NCI-H1105 treated with DMSO at 0.1 percent for 48 hours (cell line): ENCODE data around the gene XCR1.
A peak's percentile ranks its signal among the peaks of the same experiment; 100 is the strongest.
"Not testable (repeated sequence)": the region's sequence is repeated elsewhere in the genome, so short reads cannot be mapped to it uniquely, and the experiment has no call there.

ENCODE experiments used
- DNase-seq: peaks from one replicate; lab custom pipeline; 2025; lab: John Stamatoyannopoulos, UW

The XCR1 gene

GRCh38 chr3:46006238-46007032 lies 20.8 kb downstream of the XCR1 start:
- DNase-seq: no peak

GRCh38 chr3:46003706-46004105 lies 23.6 kb downstream of the XCR1 start:
- not testable (repeated sequence) for DNase-seq

DNA sequence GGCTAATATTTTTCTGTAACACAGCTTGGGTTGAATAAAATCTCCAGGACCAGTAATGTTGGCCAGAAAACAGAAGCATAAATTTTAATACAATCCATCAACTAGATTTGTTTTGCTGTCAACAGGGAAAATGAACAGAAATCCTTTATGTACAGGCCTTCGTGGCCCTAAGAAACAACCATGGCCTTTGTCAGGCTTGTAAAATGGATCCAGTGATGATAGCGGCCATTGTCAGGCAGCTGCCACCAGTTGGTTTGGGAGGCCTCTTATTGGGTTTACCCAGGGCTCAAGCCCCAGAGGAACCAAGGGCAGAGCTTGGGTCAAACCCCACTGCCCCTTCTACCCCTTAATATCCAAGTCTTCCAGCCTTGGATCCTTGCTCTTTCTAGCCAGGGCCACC lies 26.1 kb downstream of the XCR1 start:
- no peak for DNase-seq

DNA sequence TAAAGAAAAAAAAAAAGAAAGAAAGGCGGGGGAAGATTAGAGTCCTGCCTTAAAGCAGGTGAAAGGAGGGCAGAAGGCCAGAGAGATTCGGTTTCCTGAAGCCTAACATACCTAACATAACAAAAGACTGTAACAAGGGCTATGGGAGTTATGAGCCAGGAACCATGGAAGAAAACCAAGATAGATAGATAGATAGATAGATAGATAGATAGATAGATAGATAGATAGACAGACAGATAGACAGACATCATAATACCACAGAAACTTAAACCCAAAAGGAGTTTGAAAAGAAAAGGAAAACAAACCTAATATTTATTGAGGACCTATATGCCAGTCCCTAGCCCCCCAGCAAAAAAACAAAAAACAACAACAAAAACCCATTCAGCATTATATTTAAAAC lies 29.3 kb downstream of the XCR1 start:
- DNase-seq: no peak

- not testable (repeated sequence) for DNase-seq
Measured at GRCh38 chr3:45997499-45997898, 29.8 kb downstream of the XCR1 start.

DNA sequence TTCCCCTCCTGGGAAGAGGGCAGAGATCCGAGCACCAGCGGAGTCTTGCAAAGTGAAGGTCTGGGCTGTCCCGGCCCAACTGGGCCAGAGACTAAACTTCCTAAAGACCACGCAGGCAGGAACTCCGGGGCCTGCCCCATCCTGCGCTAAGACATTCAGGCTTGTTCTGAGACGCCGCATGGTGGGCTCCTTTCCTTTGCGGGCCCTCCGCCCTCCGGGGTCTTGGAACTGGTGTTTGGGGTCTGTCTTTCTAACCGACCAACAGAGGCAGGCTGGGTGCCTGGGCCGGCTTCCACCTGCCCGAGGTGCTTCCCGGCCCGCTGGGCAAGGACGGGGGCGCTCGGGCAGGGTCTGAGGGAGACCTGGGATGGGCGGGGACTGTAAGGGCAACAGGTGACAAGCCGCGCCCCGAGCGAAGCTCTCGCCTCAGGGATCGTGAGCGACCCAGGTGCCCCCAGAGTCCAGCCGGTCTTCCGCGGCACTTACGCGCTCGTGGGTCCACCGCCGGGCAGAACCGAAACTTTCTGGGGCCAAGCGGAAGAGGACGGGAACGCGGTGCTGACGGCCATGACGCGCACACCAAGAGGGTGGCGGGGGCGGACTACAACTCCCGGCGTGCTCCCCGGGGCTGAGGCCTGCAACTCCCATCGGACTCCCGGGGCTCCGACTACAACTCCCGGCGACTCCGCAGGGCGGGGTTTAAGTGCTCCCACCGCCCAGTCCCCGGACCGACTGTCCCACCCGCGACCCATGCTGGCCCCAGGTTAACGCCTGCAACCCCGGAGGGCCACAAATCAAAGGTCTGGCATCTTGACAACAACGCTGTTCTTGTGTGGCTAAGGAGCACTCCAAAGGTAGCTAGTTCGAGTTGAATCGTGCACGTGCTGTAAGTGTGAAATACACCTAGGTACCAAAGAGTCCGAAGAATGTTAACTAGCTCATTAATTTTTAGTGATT lies 31.8 kb downstream of the XCR1 start, which contains the start of gene FYCO1:
FYCO1 (minus strand) TSS at position 589 of the 957 bp plus-strand sequence. CDS start 10,914 bp downstream, outside the sequence.
- peak; percentile 66 for DNase-seq

DNA sequence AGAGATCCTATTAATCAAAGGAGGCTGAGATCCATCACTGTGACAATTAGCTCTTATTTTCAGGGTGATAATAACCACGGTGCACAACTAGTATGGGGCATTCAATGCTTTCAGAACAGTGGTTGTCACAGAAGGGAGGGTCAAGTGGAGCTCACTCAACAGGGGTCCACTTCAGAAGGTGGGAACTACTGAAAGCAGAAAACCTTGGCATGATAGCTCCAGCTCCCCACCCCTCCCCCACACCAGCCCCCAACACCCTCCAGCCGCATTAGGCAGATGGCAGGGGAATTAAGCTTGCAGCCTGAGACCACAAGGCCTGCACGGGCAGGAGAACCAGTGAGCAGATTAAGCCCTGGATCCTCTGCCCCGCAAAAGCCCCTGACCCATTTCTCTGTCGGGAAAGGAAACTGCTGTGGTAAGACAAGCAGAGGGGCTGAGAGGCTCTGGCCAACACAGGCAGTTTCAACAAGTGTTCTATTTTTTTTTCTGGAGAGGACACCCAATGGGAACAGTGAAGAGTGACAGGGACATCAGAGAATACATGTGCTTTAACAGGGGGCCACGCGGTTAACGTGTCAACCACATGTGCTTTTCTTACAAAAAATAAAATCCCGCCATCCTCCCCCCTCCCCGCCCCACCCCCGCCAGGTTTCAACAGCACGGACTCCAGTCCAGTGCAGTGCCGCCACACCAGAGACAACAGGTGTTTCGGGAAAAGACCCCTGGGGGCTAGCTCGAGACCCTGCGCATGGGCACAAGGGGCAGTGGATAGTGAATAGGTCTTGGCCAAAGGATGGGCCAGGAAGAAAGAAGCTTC lies 32.7 kb downstream of the XCR1 start:
- no peak for DNase-seq

DNA sequence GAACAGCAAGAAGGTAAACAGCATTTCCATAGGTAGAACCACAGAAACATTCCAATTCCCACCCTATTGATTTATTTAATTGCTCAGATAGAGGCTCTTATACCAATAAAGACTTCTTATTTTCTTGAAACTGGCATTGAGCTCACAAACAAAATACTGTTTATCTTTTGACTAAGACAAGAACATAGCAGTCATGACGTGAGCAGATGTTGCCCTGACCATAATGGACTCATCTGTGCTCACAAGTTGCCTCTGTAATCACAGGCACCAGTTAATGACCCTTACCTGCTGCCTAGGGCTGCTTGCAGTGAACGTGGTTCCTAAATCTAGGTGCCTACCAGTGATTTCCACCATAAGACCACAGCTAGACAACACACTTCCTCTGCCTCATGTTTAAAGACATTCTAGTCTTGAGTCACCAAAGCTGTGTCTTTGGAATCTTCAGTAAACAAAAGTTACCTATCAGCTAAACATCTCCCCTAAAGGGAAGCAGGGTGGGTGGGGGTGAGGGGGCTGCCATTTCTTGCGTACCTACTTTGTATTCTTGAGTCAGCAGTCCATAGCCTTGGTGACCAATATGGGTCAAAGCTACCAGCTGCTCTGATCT lies 33.8 kb downstream of the XCR1 start:
- no peak for DNase-seq

DNA sequence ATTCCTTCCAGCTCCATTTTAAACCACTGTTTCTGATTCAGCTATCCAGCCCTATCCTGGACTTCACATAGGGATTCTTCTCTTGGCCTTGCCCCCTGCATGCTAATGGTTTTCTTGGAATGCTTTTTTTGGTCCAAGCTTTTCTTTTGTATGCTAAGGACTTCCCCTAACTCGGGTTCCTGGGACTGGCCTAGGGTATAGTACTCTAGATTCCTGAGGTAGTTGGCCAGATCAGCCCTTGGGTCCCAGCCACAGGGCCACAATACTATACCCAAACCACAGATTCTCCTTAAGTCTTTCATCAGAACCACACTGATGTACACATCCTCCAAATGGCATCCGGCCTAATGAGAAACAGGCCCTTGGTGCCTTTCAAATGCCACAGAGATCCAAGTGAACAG lies 34.5 kb downstream of the XCR1 start:
- DNase-seq: no peak

- DNase-seq: no peak
Measured at GRCh38 chr3:45992133-45992729, 35.1 kb downstream of the XCR1 start.

DNA sequence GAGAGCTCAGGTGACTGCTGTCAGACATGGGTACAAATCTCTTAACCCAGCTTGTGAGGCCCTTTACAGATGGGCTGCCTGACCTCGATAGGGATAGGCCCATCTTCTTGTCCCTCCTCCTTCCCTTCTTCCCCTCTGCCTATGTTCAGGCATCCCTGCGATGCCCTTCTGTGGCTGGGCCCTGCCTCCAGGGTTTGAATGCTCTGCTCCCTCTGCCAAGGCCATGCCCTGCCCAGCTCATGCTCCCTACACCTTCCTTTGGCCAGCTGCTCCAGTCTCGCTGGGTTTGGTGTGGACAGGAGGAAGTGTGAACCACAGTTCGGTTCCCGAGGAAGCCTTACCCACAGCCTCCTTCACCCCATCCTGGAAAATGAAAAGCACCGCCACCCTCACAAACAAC lies 35.9 kb downstream of the XCR1 start:
- no peak for DNase-seq

DNA sequence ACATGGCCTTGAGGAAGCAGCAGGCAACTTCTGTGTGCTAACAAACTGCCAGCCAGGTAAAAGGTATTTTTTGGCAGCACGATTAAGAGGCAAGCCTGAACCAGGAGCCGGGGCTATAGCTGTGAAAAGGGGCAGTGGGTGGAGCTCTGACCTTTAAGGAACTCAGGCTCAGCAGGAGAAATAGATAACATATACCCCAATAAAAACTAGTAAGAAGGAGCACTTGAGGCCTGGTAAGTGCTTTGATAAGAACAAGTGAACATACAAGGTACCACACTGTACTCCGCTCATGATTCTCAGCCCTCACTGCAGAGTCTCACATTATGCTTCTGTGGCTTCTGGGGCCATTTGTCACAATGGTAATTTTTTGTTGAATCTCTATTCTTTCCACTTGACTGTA lies 37.1 kb downstream of the XCR1 start:
- DNase-seq: no peak

- DNase-seq: no peak
Measured at GRCh38 chr3:45988804-45989203, 38.5 kb downstream of the XCR1 start.

GRCh38 chr3:45988362-45988761 lies 38.9 kb downstream of the XCR1 start:
- no peak for DNase-seq

GRCh38 chr3:45987368-45988291 lies 39.7 kb downstream of the XCR1 start:
- no peak for DNase-seq

DNA sequence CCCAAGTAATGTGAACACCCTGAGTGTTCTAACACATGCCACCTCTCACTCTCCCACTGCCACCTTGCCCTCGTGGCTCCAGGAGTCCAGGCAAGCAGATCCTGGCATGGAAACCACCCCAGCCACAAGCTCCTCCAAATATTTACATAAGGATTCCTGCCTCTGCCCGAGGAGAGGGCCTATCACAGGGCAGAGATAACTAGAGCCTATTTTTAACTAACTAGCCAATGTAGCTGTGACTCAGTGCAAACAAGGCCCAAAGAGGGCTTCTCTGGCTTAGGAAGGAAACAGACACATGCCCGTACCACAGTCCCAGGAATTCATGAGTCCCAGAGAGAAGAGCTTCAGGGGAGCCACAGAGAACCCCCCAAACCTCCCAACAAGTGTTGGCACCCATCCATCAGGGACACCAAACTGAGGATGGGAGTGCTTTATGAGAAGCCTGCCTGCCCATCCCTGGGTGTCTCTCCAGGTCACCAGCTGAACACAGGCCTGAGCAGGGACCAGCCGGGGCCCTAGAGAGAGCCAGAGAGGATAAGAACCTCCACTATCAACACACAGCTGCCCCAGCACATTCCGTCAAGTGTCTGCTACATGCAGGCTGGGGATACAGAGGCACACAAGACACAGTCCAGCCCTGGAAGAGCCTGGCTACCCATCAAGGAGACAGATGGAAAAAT lies 40.8 kb downstream of the XCR1 start:
- DNase-seq: no peak

DNA sequence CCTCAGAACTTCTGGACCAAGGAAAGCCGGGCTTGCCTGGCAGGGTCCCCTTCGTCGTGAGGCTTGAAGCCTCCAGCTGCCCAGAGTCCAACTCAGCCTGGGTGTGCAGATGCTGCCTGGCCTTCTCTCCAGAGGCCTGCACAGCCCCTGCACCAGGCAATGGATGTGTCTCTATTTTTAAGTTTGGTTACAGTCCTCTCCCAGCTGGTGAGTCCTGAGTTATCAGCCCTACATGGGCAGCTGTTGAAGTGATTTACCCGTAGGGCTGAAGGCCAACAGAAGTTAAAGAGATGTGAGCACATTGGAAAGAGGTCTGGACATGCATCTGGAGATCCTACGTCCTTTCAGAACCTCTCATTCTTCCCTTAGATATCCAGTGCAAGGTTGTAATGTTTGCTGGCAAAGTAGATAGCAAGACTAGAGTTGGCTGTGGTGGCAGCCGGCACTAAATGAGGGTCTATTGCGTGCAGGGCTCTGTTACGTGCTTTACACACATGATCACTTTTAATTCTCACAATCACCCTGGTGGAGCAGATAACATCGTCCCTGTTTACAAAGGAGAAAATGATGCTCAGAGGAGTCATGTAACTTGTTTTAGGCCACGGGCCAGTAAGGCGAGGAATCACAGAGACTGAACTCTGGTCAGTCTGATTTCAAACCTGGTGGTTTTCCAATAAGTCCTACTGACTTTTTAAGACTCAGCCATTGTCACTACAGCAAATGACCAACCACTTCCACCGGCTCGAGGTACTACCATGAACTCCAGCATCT lies 41.6 kb downstream of the XCR1 start:
- DNase-seq: no peak
